K562 (cell line): ENCODE results near the gene CLSTN2.

Source experiments
- AFF4 ChIP-seq: sonication (generic); formaldehyde crosslinking; IDR thresholded peaks from 2 replicates; pipeline ENCODE4 v1.8.0; 2023; ENCODE audit warnings: mild to moderate bottlenecking, missing genetic modification reagents
- CCAR2 ChIP-seq: fragments of 200-400 bp; formaldehyde crosslinking; IDR thresholded peaks from 2 replicates; pipeline ENCODE4 v1.6.1; 2017; ENCODE audit warnings: mild to moderate bottlenecking, low read depth, low read length
- CEBPB ChIP-seq: fragments of 450-650 bp; IDR thresholded peaks from 2 replicates; pipeline ENCODE4 v1.6.1; 2016; ENCODE audit warnings: missing genetic modification characterization, missing compliant biosample characterization
- ERF ChIP-seq: fragments of 450-650 bp; formaldehyde crosslinking; IDR thresholded peaks from 2 replicates; pipeline ENCODE4 v1.4.0; 2020; ENCODE audit warnings: mild to moderate bottlenecking, mixed read lengths
- EZH2 ChIP-seq: IDR thresholded peaks from 2 replicates; pipeline ENCODE4 v1.6.1; 2012; ENCODE audit warnings: low read depth, mild to moderate bottlenecking, inconsistent platforms, low read length, borderline replicate concordance
- MYC ChIP-seq, 2 experiments: fragments of 250-450 bp in 1 of 2; sonication (Bioruptor Pico) in 1 of 2; IDR thresholded peaks; 2 replicates each; pipeline versions ENCODE4 v1.5.1 to v1.6.1; 2012 to 2021; ENCODE audit warnings: low read depth in 2 of 2, borderline replicate concordance in 1 of 2, improper control_type of control experiment in 1 of 2, low read length in 1 of 2, mild to moderate bottlenecking in 1 of 2, moderate library complexity in 1 of 2
- SMAD1 ChIP-seq: fragments of 150-350 bp; IDR thresholded peaks from 2 replicates; pipeline ENCODE4 v1.6.1; 2014; ENCODE audit warnings: low read length, low read depth; ENCODE audit not compliant: partially characterized antibody
- SPI1 ChIP-seq: IDR thresholded peaks from 2 replicates; pipeline ENCODE4 v1.6.1; 2011; ENCODE audit warnings: low read depth, low read length, control low read depth, borderline replicate concordance
- ZNF449 ChIP-seq: fragments of 250-450 bp; sonication (Bioruptor Pico); IDR thresholded peaks from 2 replicates; pipeline ENCODE4 v1.8.0; 2022; ENCODE audit warnings: moderate library complexity, mild to moderate bottlenecking, inconsistent platforms

- TF ChIP-seq MYC (IDR thresholded peaks at IDR 0.05; ENCODE audit: low read depth, low read length) (no peak), MYC (CRISPR knock-in tag; IDR thresholded peaks at IDR 0.05; ENCODE audit: borderline replicate concordance, low read depth) (no peak), ZNF449 (CRISPR knock-in tag) (no peak), CCAR2 (no peak), AFF4 (CRISPR knock-in tag) (no peak), ERF (CRISPR knock-in tag) (no peak), CEBPB (tag) (no peak), SPI1 (no peak), SMAD1 (no peak), EZH2 (no peak)
These were observed 71.3 kb downstream of the CLSTN2 start for GRCh38 chr3:140006331-140006730.
